Immature natural killer cell (primary cell): ENCODE measurements around the gene MBTD1. TPM values are rescaled to one million over a fixed set of nuclear protein-coding genes. Genes with fewer than 3 reads are reported as not detected.
A peak's percentile ranks its signal among the peaks of the same experiment; 100 is the strongest.
"Not testable (repeated sequence)": the region's sequence is repeated elsewhere in the genome, so short reads cannot be mapped to it uniquely, and the experiment has no call there.

Experiments
- DNase-seq, 3 donors: peaks; one replicate each; pipeline ENCODE4 v3.0.0; 2022; ENCODE audit warnings: mixed read lengths in 1 of 3
- H3K27ac Mint-ChIP-seq, 6 donors: one replicate each; pipeline ENCODE4 v1.8.0; 2020; ENCODE audit warnings: mixed read lengths in 6 of 6, mild to moderate bottlenecking in 5 of 6, inconsistent platforms in 4 of 6, moderate library complexity in 3 of 6
- H3K27me3 Mint-ChIP-seq, 3 donors: one replicate each; pipeline ENCODE4 v1.8.0; 2020 to 2021; ENCODE audit warnings: low read depth in 3 of 3, mild to moderate bottlenecking in 3 of 3, mixed read lengths in 3 of 3, moderate library complexity in 3 of 3, inconsistent platforms in 1 of 3
- H3K36me3 Mint-ChIP-seq, 3 donors: one replicate each; pipeline ENCODE4 v1.8.0; 2020; ENCODE audit warnings: mixed read lengths in 3 of 3, inconsistent platforms in 2 of 3, mild to moderate bottlenecking in 2 of 3
- H3K4me1 Mint-ChIP-seq, 2 donors: one replicate each; pipeline ENCODE4 v1.8.0; 2020; ENCODE audit warnings: inconsistent platforms in 2 of 2, mild to moderate bottlenecking in 2 of 2, mixed read lengths in 2 of 2, moderate library complexity in 1 of 2
- H3K4me3 Mint-ChIP-seq, 5 donors: one replicate each; pipeline ENCODE4 v1.8.0; 2020; ENCODE audit warnings: mild to moderate bottlenecking in 5 of 5, mixed read lengths in 5 of 5, inconsistent platforms in 3 of 5, moderate library complexity in 3 of 5
- H3K9me3 Mint-ChIP-seq, 6 donors: one replicate each; pipeline ENCODE4 v1.8.0; 2020; ENCODE audit warnings: mild to moderate bottlenecking in 6 of 6, mixed read lengths in 6 of 6, inconsistent platforms in 4 of 6, moderate library complexity in 3 of 6
- polyA plus RNA-seq, 3 donors: library from polyadenylated mRNA; unstranded; fragments of 300-500 nt; fragmentation: Illumina TruSeq; gene quantifications; one replicate each; pipeline ENCODE4 v1.2.3, GENCODE V29; 2021

The MBTD1 gene
- 1 to 10 TPM; 4.0 to 7.6 (median 6.9) TPM for polyA plus RNA-seq

GRCh38 chr17:51259564-51260236 is at the start of gene MBTD1:
TSS of gene MBTD1 (minus strand) at chr17:51260049. CDS start at chr17:51225161, 34,888 bp downstream.
- Mint-ChIP-seq H3K4me3 (peak within 1 kb of the TSS; percentile 94 to 98 (median 96)), H3K4me1 (peaks cover 48 to 72% of the 10 kb centered on the region in 2 donors), H3K9me3 (no peaks in the 10 kb centered on the region), H3K27me3 (peaks cover 9 to 14% (median 12%) of the 10 kb centered on the region in 3 donors), H3K27ac (peak within 1 kb of the TSS; percentile 94 to 99 (median 98)), H3K36me3 (peaks cover 0 to 7% (median 0%) of the 10 kb centered on the region in 3 donors)
- peak; percentile 97 to 98 (median 97) for DNase-seq

GRCh38 chr17:51305182-51305581 is 45.3 kb upstream of the MBTD1 start:
- Mint-ChIP-seq H3K4me1 (no peaks in the 10 kb centered on the region), H3K4me3 (no peak overlapping the region), H3K27ac (no peak overlapping the region), H3K36me3 (peaks cover 4 to 7% (median 5%) of the 10 kb centered on the region in 3 donors), H3K27me3 (peaks cover 2 to 21% (median 9%) of the 10 kb centered on the region in 3 donors), H3K9me3 (peaks cover under 1 to 29% (median 10%) of the 10 kb centered on the region in 6 donors)
- no peak for DNase-seq

GRCh38 chr17:51299859-51300258 is 40.0 kb upstream of the MBTD1 start:
- no peak for DNase-seq
- Mint-ChIP-seq H3K27ac (no peak overlapping the region), H3K4me1 (peaks cover 5 to 11% of the 10 kb centered on the region in 2 donors), H3K4me3 (no peak overlapping the region), H3K36me3 (peaks cover 0 to 12% (median 5%) of the 10 kb centered on the region in 3 donors), H3K9me3 (no peaks in the 10 kb centered on the region), H3K27me3 (peaks cover 0 to 2% (median 0%) of the 10 kb centered on the region in 3 donors)

- Mint-ChIP-seq H3K4me3 (no peak overlapping the region), H3K4me1 (peaks cover 5 to 11% of the 10 kb centered on the region in 2 donors), H3K27me3 (peaks cover 0 to 2% (median 0%) of the 10 kb centered on the region in 3 donors), H3K36me3 (peaks cover 4 to 19% (median 9%) of the 10 kb centered on the region in 3 donors), H3K27ac (peak overlapping the region in 1 of 6 donors; percentile 5), H3K9me3 (no peaks in the 10 kb centered on the region)
- DNase-seq, result peak in 1 of 3 donors; percentile 5
Measured at GRCh38 chr17:51298508-51299371, 38.9 kb upstream of the MBTD1 start.

- H3K27ac Mint-ChIP-seq, H3K27me3 Mint-ChIP-seq, H3K4me3 Mint-ChIP-seq, DNase-seq, H3K9me3 Mint-ChIP-seq: not testable (repeated sequence)
- Mint-ChIP-seq H3K4me1 (peaks cover 5 to 11% of the 10 kb centered on the region in 2 donors), H3K36me3 (peaks cover 16 to 40% (median 28%) of the 10 kb centered on the region in 3 donors)
Measured at GRCh38 chr17:51294338-51294737, 34.5 kb upstream of the MBTD1 start.

GRCh38 chr17:51289696-51290111 is 29.9 kb upstream of the MBTD1 start:
- peaks cover 31 to 40% (median 39%) of the 10 kb centered on the region in 3 donors for H3K36me3 Mint-ChIP-seq

GRCh38 chr17:51287412-51287811 is 27.6 kb upstream of the MBTD1 start:
- no peaks in the 10 kb centered on the region for H3K9me3 Mint-ChIP-seq
- H3K36me3 Mint-ChIP-seq, result peaks cover 26 to 32% (median 26%) of the 10 kb centered on the region in 3 donors
- peak overlapping the region in 3 of 6 donors; percentile 41 to 59 (median 41) for H3K27ac Mint-ChIP-seq
- H3K4me3 Mint-ChIP-seq, result no peak overlapping the region
- no peak for DNase-seq
- no peaks in the 10 kb centered on the region for H3K4me1 Mint-ChIP-seq
- peaks cover 0 to 4% (median 0%) of the 10 kb centered on the region in 3 donors for H3K27me3 Mint-ChIP-seq

More at GRCh38 chr17:51289696-51290111, 29.9 kb upstream of the MBTD1 start:
- peak overlapping the region in 2 of 6 donors; percentile 11 to 66 for H3K27ac Mint-ChIP-seq
- no peaks in the 10 kb centered on the region for H3K4me1 Mint-ChIP-seq
- no peaks in the 10 kb centered on the region for H3K9me3 Mint-ChIP-seq
- H3K27me3 Mint-ChIP-seq, result peaks cover 0 to 6% (median 0%) of the 10 kb centered on the region in 3 donors
- no peak for DNase-seq
- H3K4me3 Mint-ChIP-seq, result no peak overlapping the region

GRCh38 chr17:51279183-51279582 is 19.3 kb upstream of the MBTD1 start:
- H3K36me3 Mint-ChIP-seq, result peaks cover 25 to 74% (median 51%) of the 10 kb centered on the region in 3 donors

GRCh38 chr17:51275381-51275780 is 15.5 kb upstream of the MBTD1 start:
- no peaks in the 10 kb centered on the region for H3K27me3 Mint-ChIP-seq
- no peak overlapping the region for H3K4me3 Mint-ChIP-seq
- peaks cover 21 to 73% (median 37%) of the 10 kb centered on the region in 3 donors for H3K36me3 Mint-ChIP-seq
- no peak overlapping the region for H3K27ac Mint-ChIP-seq
- peaks cover 2 to 19% of the 10 kb centered on the region in 2 donors for H3K4me1 Mint-ChIP-seq
- no peaks in the 10 kb centered on the region for H3K9me3 Mint-ChIP-seq
- DNase-seq, result no peak

More at GRCh38 chr17:51279183-51279582, 19.3 kb upstream of the MBTD1 start:
- Mint-ChIP-seq H3K4me1 (no peaks in the 10 kb centered on the region), H3K9me3 (no peaks in the 10 kb centered on the region), H3K4me3 (no peak overlapping the region), H3K27ac (no peak overlapping the region), H3K27me3 (peaks cover 0 to 2% (median 0%) of the 10 kb centered on the region in 3 donors)
- DNase-seq, result no peak

- H3K27me3 Mint-ChIP-seq, result no peaks in the 10 kb centered on the region
- H3K4me1 Mint-ChIP-seq, result peaks cover 2 to 30% of the 10 kb centered on the region in 2 donors
- H3K4me3 Mint-ChIP-seq, result no peak overlapping the region
- no peak for DNase-seq
- peaks cover 18 to 62% (median 36%) of the 10 kb centered on the region in 3 donors for H3K36me3 Mint-ChIP-seq
- peak overlapping the region in 1 of 6 donors; percentile 16 for H3K27ac Mint-ChIP-seq
- H3K9me3 Mint-ChIP-seq, result no peaks in the 10 kb centered on the region
Measured at GRCh38 chr17:51272812-51273211, 13.0 kb upstream of the MBTD1 start.

- Mint-ChIP-seq H3K27me3 (peaks cover 0 to 2% (median 0%) of the 10 kb centered on the region in 3 donors), H3K36me3 (peaks cover 23 to 55% (median 30%) of the 10 kb centered on the region in 3 donors), H3K27ac (no peak overlapping the region), H3K9me3 (no peaks in the 10 kb centered on the region), H3K4me3 (no peak overlapping the region), H3K4me1 (peaks cover 4 to 37% of the 10 kb centered on the region in 2 donors)
- DNase-seq, result no peak
Measured at GRCh38 chr17:51270636-51271035, 10.8 kb upstream of the MBTD1 start.

- peaks cover 0 to 2% (median 0%) of the 10 kb centered on the region in 3 donors for H3K27me3 Mint-ChIP-seq
- peaks cover 24 to 52% (median 30%) of the 10 kb centered on the region in 3 donors for H3K36me3 Mint-ChIP-seq
- no peak overlapping the region for H3K4me3 Mint-ChIP-seq
- no peaks in the 10 kb centered on the region for H3K9me3 Mint-ChIP-seq
- peaks cover 4 to 37% of the 10 kb centered on the region in 2 donors for H3K4me1 Mint-ChIP-seq
- peak overlapping the region in 1 of 6 donors; percentile 29 for H3K27ac Mint-ChIP-seq
- DNase-seq, result no peak
Measured at GRCh38 chr17:51269991-51270390, 10.1 kb upstream of the MBTD1 start.

- not testable (repeated sequence) for H3K9me3 Mint-ChIP-seq, DNase-seq, H3K27ac Mint-ChIP-seq, H3K4me3 Mint-ChIP-seq
- Mint-ChIP-seq H3K4me1 (peaks cover 24 to 47% of the 10 kb centered on the region in 2 donors), H3K27me3 (peaks cover 9 to 14% (median 11%) of the 10 kb centered on the region in 3 donors), H3K36me3 (peaks cover 17 to 23% (median 18%) of the 10 kb centered on the region in 3 donors)
Measured at GRCh38 chr17:51264466-51264865, 4.6 kb upstream of the MBTD1 start.
